ENCODE data around the gene WDR26.

The WDR26 gene

GRCh38 chr1:224348137-224348536 lies 86.5 kb downstream of the WDR26 start:
- no peak for DNase-seq (ENCODE audit: low read depth in 2 of 2)

- no peak for DNase-seq (ENCODE audit: low read depth in 2 of 2)
Measured at GRCh38 chr1:224343679-224344078, 90.9 kb downstream of the WDR26 start.

DNA sequence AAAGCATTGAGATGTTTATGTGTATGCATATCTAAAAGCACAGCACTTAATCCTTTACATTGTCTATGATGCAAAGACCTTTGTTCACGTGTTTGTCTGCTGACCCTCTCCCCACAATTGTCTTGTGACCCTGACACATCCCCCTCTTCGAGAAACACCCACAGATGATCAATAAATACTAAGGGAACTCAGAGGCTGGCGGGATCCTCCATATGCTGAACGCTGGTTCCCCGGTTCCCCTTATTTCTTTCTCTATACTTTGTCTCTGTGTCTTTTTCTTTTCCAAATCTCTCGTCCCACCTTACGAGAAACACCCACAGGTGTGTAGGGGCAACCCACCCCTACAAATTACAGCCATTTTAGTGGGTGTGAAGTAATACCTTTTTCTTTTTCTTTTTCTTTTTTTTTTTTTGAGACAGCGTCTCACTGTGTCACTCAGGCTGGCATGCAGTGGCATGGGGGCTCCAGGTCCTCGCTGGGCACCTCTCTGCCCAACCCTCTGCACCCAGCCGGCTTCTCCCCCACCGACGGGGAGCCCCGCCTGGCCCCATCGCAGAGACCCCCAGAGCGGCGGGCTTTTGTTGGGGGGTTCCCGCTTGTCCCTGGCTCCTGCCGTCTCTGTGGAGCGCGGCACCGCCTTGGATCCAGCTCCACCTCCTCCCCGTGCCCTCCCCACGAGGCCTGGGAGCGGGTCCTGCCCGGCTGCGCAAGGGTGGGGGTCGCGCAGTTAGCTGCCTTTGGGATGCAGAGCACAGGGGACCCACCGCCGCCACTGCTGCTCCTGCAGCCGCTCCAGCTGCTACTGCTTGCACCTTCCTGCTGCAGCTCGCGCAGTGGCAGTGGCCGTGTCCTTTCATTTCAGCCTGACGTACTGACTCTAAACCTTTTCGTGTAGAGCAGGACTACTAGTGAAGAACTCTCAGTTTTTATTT lies 93.9 kb downstream of the WDR26 start:
- peak in 1 of 2 donors; percentile 14 for DNase-seq (ENCODE audit: low read depth in 2 of 2)

DNA sequence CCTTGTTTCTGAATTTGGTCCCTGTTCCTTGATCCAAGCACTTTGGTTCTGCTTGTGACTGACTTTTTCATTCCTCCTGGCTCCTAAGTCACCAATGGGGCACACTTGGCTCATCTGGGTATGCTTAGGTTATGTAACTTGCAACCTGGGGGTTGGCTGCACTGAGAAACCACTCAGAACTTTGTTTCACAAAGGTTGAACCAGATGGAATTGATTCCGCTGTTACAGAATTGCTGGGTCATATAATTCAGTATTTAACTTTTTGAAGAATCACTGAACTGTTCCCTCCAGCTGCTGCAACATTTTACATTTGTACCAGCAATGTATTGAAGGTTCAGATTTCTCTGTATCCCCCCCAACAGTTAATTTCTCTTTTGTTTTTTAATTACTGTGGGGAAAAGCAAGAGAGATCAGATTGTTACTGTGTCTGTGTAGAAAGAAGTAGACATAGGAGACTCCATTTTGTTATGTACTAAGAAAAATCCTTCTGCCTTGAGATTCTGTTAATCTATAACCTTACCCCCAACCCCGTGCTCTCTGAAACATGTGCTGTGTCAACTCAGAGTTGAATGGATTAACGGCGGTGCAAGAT lies 95.1 kb downstream of the WDR26 start:
- DNase-seq (ENCODE audit: low read depth in 2 of 2): no peak

DNA sequence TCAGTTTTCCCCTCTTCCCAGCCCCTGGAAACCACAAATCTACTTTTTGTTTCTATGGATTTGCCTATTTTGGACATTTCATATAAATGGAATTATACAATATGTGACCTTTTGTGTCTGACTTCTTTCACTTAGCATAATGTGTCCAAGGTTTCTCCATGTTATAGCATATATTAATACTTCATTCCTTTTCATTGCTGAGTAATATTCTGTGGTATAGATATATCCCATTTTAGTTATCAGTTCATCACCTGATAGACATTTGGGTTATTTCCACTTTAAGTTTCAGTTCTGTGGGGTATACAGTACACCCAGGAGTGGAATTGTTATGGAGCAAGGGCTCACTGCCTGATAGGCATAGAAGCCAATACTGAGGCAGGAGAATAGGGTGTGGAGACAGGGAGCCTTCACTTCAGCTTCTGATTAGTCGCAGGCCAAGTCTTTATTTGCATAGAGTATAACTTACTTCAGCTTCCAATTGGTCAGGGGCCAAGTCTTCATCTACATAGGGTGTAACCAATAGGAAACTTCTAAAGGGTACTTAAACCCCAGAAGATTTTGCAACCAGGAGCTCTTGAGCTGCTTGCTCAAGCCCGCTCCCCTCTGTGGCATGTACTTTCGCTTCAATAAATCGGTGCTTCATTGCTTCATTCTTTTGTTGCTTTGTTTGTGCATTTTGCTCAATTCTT lies 96.3 kb downstream of the WDR26 start:
- no peak for DNase-seq (ENCODE audit: low read depth in 2 of 2)
